Endothelial cell (in vitro differentiated cells): ENCODE data around the gene HLF. TPM values are rescaled to one million over a fixed set of nuclear protein-coding genes. Genes with fewer than 3 reads are reported as not detected.

Experiments
- DNase-seq: peaks from one replicate; pipeline ENCODE4 v3.0.0; 2021; ENCODE audit warnings: low spot score
- H3K27ac Mint-ChIP-seq: one replicate; pipeline ENCODE4 v1.8.0; 2021; ENCODE audit warnings: mixed read lengths, inconsistent platforms; ENCODE audit not compliant: unreplicated experiment
- H3K27me3 Mint-ChIP-seq: one replicate; pipeline ENCODE4 v1.8.0; 2021; ENCODE audit warnings: mild to moderate bottlenecking, moderate library complexity, mixed read lengths, inconsistent platforms; ENCODE audit not compliant: unreplicated experiment
- H3K36me3 Mint-ChIP-seq: one replicate; pipeline ENCODE4 v1.8.0; 2021; ENCODE audit warnings: mild to moderate bottlenecking, low read depth, mixed read lengths, inconsistent platforms; ENCODE audit not compliant: unreplicated experiment
- H3K4me1 Mint-ChIP-seq: one replicate; pipeline ENCODE4 v1.8.0; 2021; ENCODE audit warnings: mild to moderate bottlenecking, mixed read lengths, inconsistent platforms; ENCODE audit not compliant: unreplicated experiment
- H3K4me3 Mint-ChIP-seq: one replicate; pipeline ENCODE4 v1.8.0; 2021; ENCODE audit warnings: mild to moderate bottlenecking, mixed read lengths, inconsistent platforms; ENCODE audit not compliant: unreplicated experiment
- H3K9me3 Mint-ChIP-seq: one replicate; pipeline ENCODE4 v1.8.0; 2021; ENCODE audit warnings: mixed read lengths, inconsistent platforms; ENCODE audit not compliant: unreplicated experiment
- total RNA-seq: library from RNA; stranded (reverse); fragmentation: NEBNext Ultra II Directional; extraction: Animal tissue kit (Norgen Biotek cat#: 25700); gene quantifications from one replicate; pipeline ENCODE4 v1.2.1, GENCODE V29; 2021; ENCODE audit not compliant: unreplicated experiment
- TF ChIP-seq, protein P1 (sequence below): fragments of 200-600 bp; sonication (generic); IDR thresholded peaks from one replicate; pipeline ENCODE4 v1.5.0; 2021; ENCODE audit warnings: antibody characterized with exemption; ENCODE audit not compliant: unreplicated experiment

Gene HLF
- total RNA-seq, 1 donor from 2014 or later = not detected

DNA sequence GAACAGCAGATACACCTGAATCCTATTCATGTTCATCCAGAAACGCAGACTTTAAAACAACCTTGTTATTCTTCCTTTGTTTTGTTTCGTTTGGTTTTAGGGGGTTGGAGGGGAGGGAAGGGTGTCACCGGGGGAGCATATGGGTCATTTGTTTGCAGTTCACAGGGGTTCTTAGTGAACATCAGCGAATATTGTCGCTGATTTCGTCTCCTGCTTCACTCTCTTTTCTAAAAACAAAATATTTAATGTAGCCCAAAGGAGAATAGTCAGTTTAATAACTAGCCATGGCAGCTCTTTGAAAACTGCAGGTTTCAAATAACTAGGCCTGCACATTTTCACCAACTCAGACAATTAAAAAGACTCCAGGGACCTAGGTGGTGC is 37.6 kb downstream of the HLF start:
- Mint-ChIP-seq H3K27ac (no peak overlapping the region), H3K27me3 (peaks cover 4% of the 10 kb centered on the region), H3K4me1 (peaks cover 10% of the 10 kb centered on the region), H3K36me3 (no peaks in the 10 kb centered on the region), H3K4me3 (no peak overlapping the region), H3K9me3 (no peaks in the 10 kb centered on the region)
- no peak for DNase-seq
- TF ChIP-seq, protein P1, sequence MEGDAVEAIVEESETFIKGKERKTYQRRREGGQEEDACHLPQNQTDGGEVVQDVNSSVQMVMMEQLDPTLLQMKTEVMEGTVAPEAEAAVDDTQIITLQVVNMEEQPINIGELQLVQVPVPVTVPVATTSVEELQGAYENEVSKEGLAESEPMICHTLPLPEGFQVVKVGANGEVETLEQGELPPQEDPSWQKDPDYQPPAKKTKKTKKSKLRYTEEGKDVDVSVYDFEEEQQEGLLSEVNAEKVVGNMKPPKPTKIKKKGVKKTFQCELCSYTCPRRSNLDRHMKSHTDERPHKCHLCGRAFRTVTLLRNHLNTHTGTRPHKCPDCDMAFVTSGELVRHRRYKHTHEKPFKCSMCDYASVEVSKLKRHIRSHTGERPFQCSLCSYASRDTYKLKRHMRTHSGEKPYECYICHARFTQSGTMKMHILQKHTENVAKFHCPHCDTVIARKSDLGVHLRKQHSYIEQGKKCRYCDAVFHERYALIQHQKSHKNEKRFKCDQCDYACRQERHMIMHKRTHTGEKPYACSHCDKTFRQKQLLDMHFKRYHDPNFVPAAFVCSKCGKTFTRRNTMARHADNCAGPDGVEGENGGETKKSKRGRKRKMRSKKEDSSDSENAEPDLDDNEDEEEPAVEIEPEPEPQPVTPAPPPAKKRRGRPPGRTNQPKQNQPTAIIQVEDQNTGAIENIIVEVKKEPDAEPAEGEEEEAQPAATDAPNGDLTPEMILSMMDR = no peak

DNA sequence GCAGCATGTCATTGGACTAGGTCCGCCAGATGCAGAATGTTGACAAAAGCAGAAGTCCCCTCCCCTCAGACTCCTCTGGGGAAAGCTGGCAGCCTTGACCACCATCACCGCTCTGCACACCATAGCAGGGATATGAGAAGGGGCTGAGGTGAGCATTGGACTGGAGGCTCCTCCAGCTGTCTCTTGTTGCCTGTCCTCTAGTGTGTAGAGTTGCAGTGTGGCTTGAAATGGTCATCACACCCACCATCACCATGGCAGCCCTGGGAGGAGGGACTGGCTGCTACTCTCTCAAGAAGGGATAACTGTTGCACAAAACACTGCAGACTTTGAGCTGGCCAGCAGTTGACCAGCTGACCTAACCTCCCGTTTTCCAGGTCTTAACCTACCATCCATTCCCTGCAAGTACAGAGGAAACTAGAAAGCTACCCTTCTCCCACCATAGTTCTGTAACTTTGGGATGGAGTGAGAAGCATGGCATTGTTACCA is 38.3 kb downstream of the HLF start:
- Mint-ChIP-seq H3K4me3 (no peak overlapping the region), H3K4me1 (peaks cover 10% of the 10 kb centered on the region), H3K27me3 (peaks cover 4% of the 10 kb centered on the region), H3K9me3 (no peaks in the 10 kb centered on the region), H3K27ac (no peak overlapping the region), H3K36me3 (no peaks in the 10 kb centered on the region)
- no peak for DNase-seq
- TF ChIP-seq, protein P1 = no peak

DNA sequence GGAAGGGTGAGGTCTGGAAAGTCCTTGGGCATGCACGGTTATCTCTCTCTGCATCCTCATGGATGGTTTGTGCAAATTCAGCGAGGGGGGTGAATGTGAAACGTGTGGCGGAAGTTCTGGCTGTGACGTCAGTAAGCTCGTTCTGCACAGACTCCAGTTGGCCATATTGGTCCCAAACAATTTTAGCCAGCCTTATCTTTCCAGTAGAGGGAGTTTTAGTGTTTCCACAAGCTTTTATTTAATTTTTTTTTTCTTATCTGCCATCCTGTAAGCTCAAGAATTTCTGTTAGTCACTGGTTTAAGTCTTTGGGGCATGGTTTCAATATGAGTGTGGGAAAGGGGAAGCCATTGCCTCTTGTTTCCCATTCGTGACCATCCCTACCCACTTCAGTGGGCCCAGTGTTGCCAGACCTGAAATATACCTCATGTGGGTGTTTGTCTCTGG is 39.0 kb downstream of the HLF start:
- no peak overlapping the region for H3K27ac Mint-ChIP-seq
- no peaks in the 10 kb centered on the region for H3K9me3 Mint-ChIP-seq
- no peak for DNase-seq
- peaks cover 10% of the 10 kb centered on the region for H3K4me1 Mint-ChIP-seq
- peaks cover 4% of the 10 kb centered on the region for H3K27me3 Mint-ChIP-seq
- no peaks in the 10 kb centered on the region for H3K36me3 Mint-ChIP-seq
- H3K4me3 Mint-ChIP-seq = no peak overlapping the region
- TF ChIP-seq, protein P1 = no peak

DNA sequence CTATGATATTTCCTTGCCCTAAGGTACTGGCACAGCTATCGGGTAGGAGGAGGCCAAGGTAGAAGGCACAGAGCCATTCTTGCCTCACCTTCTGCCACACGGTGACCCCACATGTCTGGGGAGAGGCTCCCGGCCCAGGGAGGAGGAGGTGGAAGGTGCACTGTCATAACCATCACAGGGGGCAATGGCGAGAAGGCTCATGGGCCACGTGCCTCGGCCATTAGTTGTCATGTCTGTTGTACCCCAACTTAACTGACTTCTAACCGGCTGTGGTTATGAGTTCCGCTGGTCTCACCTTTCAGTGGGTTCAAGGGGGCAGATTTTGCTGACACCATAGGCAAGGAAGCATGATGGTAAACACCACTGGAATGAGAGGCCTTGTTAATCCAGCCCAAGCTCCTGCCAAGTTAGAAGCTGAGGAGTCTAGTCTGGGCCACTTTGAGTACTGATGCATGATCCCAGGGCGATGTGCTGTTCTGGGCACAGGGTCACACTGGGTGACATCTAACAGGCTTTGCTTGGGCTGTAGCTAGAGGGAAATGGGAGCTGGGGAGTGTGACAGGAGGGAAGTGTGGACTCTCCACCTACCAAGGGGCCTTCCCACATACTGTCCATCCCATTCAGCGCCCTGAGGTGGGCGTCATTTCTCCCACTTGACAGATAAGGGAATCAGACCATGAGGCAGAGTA is 39.6 kb downstream of the HLF start:
- no peaks in the 10 kb centered on the region for H3K9me3 Mint-ChIP-seq
- H3K27me3 Mint-ChIP-seq = peaks cover 4% of the 10 kb centered on the region
- H3K4me1 Mint-ChIP-seq = peaks cover 10% of the 10 kb centered on the region
- H3K4me3 Mint-ChIP-seq = no peak overlapping the region
- no peak overlapping the region for H3K27ac Mint-ChIP-seq
- H3K36me3 Mint-ChIP-seq = no peaks in the 10 kb centered on the region
- TF ChIP-seq, protein P1 = no peak
- no peak for DNase-seq

DNA sequence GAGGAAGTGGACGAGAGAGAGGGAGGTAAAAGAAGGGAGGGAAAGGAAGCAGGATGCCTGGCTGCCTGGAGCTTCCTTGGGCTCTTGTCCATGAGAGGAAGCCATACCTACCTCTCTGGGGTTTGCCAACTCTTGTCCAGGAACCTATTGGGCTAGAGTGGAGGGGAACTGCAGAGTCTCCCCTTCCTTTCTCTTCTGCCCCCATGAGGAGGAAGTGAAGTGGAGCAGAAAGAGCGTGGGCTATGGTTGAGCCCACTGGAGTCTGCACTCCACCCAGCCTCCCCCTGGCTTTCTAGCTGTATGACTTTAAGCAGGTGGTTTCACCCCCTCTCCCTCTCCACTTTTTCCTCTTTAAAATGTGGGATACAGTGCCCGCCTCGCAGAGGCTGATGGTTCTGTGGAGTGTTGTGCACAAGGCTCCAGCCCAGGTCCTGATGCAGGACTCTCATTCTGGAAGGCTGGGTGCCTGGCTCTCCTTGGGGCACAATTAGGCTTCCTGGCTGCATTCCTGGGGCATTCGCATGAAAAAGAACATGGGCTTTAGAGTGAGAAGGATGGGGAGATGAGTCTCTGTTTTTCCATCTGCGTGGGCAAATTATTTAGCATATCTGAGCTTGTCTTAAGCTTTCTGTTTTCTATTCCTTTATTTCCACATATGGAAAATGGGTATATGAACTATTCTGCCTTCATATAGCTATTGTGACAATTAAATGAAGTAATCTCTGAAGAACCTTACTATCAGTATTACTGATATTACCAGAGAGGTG is 40.7 kb downstream of the HLF start:
- Mint-ChIP-seq H3K4me1 (peaks cover 10% of the 10 kb centered on the region), H3K27me3 (peaks cover 4% of the 10 kb centered on the region), H3K4me3 (no peak overlapping the region), H3K27ac (no peak overlapping the region), H3K9me3 (no peaks in the 10 kb centered on the region), H3K36me3 (no peaks in the 10 kb centered on the region)
- TF ChIP-seq, protein P1 = no peak
- no peak for DNase-seq
